Neural progenitor cell (in vitro differentiated cells): ENCODE measurements around the gene ADCY2. TPM values are rescaled to one million over a fixed set of nuclear protein-coding genes. Genes with fewer than 3 reads are reported as not detected.

Experiments
- DNase-seq: peaks from one replicate; pipeline ENCODE4 v3.0.0-alpha.2; 2016; ENCODE audit warnings: low spot score
- H2AFZ ChIP-seq: fragments of 200-600 bp; sonication (generic); replicated peaks from 2 replicates; pipeline ENCODE4 v1.6.1; 2016; ENCODE audit warnings: antibody characterized with exemption
- H3F3A ChIP-seq: fragments of 200-600 bp; sonication (generic); 2 replicates; pipeline ENCODE4 v1.6.1; 2016; ENCODE audit warnings: antibody characterized with exemption, low read depth
- H3K27ac ChIP-seq: fragments of 200-600 bp; sonication (generic); 2 replicates; pipeline ENCODE4 v1.5.1; 2016; ENCODE audit warnings: mild to moderate bottlenecking
- H3K27me3 ChIP-seq: fragments of 200-600 bp; sonication (generic); 2 replicates; pipeline ENCODE4 v1.6.1; 2016; ENCODE audit warnings: mild to moderate bottlenecking, moderate library complexity
- H3K36me3 ChIP-seq: fragments of 200-600 bp; sonication (generic); 2 replicates; pipeline ENCODE4 v1.5.1; 2016
- H3K4me1 ChIP-seq: fragments of 200-600 bp; sonication (generic); 2 replicates; pipeline ENCODE4 v1.6.1; 2016; ENCODE audit warnings: mixed run types
- H3K4me2 ChIP-seq: fragments of 200-600 bp; sonication (generic); 2 replicates; pipeline ENCODE4 v1.6.1; 2016
- H3K4me3 ChIP-seq: fragments of 200-600 bp; sonication (generic); 2 replicates; pipeline ENCODE4 v1.5.1; 2016
- H3K79me2 ChIP-seq: fragments of 200-600 bp; sonication (generic); 2 replicates; pipeline ENCODE4 v1.6.1; 2016; ENCODE audit warnings: low read depth
- H3K9ac ChIP-seq: fragments of 200-600 bp; sonication (generic); 2 replicates; pipeline ENCODE4 v1.6.1; 2016
- H3K9me3 ChIP-seq: fragments of 200-600 bp; sonication (generic); 2 replicates; pipeline ENCODE4 v1.5.1; 2016; ENCODE audit warnings: low read depth
- H4K20me1 ChIP-seq: fragments of 200-600 bp; sonication (generic); 2 replicates; pipeline ENCODE4 v1.6.1; 2016; ENCODE audit warnings: low read depth
- H3K27ac Mint-ChIP-seq: 3 replicates; pipeline ENCODE4 v1.8.0; 2021; ENCODE audit warnings: mixed read lengths
- H3K27me3 Mint-ChIP-seq: 2 replicates; pipeline ENCODE4 v1.8.0; 2022; ENCODE audit warnings: low read depth, mild to moderate bottlenecking, inconsistent platforms, moderate library complexity, mixed read lengths; ENCODE audit not compliant: insufficient read depth
- H3K36me3 Mint-ChIP-seq: 3 replicates; pipeline ENCODE4 v1.8.0; 2021; ENCODE audit warnings: mixed read lengths
- H3K4me1 Mint-ChIP-seq: 3 replicates; pipeline ENCODE4 v1.8.0; 2021; ENCODE audit warnings: mixed read lengths
- H3K4me3 Mint-ChIP-seq: 3 replicates; pipeline ENCODE4 v1.8.0; 2021; ENCODE audit warnings: mild to moderate bottlenecking, moderate library complexity, mixed read lengths
- H3K9me3 Mint-ChIP-seq: 3 replicates; pipeline ENCODE4 v1.8.0; 2020; ENCODE audit warnings: mixed read lengths
- CTCF ChIP-seq: fragments of 200-600 bp; sonication (generic); IDR thresholded peaks from 2 replicates; pipeline ENCODE4 v1.5.1; 2017; ENCODE audit warnings: antibody characterized with exemption, mild to moderate bottlenecking
- EZH2 ChIP-seq: fragments of 200-600 bp; sonication (generic); IDR thresholded peaks from 2 replicates; pipeline ENCODE4 v1.6.1; 2017; ENCODE audit warnings: antibody characterized with exemption, mild to moderate bottlenecking, moderate library complexity
- EZH2phosphoT487 ChIP-seq: fragments of 200-600 bp; sonication (generic); IDR thresholded peaks from 2 replicates; pipeline ENCODE4 v1.6.1; 2017; ENCODE audit warnings: antibody characterized with exemption
- total RNA-seq: library from RNA; depleted of rRNA; stranded (reverse); fragments of >200 nt; gene quantifications from 2 replicates; pipeline ENCODE4 v1.2.3, GENCODE V29; 2015; ENCODE audit warnings: low replicate concordance

Gene ADCY2
- total RNA-seq, 1 donor from 2014 or later, result 1.2 TPM

GRCh38 chr5:7816535-7816901 lies 420.6 kb downstream of the ADCY2 start:
- Mint-ChIP-seq H3K4me1 (peaks cover 36% of the 10 kb centered on the region), H3K36me3 (no peaks in the 10 kb centered on the region), H3K27ac (peak overlapping the region; percentile 84), H3K4me3 (no peak overlapping the region), H3K27me3 (peaks cover 4% of the 10 kb centered on the region), H3K9me3 (no peaks in the 10 kb centered on the region)
- Histone ChIP-seq H3K9ac (no peak overlapping the region), H3K27ac (peak overlapping the region; percentile 30), H4K20me1 (no peaks in the 10 kb centered on the region), H3F3A (peaks cover 23% of the 10 kb centered on the region), H3K9me3 (no peaks in the 10 kb centered on the region), H2AFZ (peak overlapping the region; percentile 95), H3K27me3 (no peaks in the 10 kb centered on the region), H3K79me2 (no peaks in the 10 kb centered on the region), H3K36me3 (no peaks in the 10 kb centered on the region), H3K4me2 (peak overlapping the region; percentile 66), H3K4me3 (peak overlapping the region; percentile 17), H3K4me1 (peaks cover 13% of the 10 kb centered on the region)
- TF ChIP-seq CTCF (no peak), EZH2 (no peak), EZH2phosphoT487 (no peak)
- DNase-seq, result peak; percentile 79

DNA sequence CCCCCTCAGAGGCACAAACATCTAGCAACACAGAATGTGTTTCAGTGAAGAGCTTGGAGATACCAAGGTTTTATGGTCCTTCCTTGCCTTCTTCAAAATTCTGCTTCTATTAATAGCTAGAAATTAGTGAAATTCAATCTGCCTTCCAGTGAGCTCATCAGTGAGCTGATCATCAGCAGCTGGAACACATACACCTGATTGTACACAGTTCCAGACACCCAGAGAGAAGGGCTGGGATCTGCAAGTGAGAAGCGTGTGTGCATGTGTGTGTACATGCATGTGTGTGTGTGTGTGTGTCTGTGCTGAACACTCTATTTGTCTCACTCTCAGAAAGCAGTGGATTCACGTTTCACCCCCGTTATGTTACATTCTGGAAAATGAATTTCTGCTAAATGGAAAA lies 426.5 kb downstream of the ADCY2 start:
- H3K4me1 ChIP-seq, result peaks cover 5% of the 10 kb centered on the region
- no peaks in the 10 kb centered on the region for H3F3A ChIP-seq
- H3K4me3 Mint-ChIP-seq, result no peak overlapping the region
- H3K4me3 ChIP-seq, result no peak overlapping the region
- no peak overlapping the region for H2AFZ ChIP-seq
- H3K27ac ChIP-seq, result no peak overlapping the region
- H3K4me2 ChIP-seq, result no peak overlapping the region
- no peaks in the 10 kb centered on the region for H3K79me2 ChIP-seq
- peaks cover 17% of the 10 kb centered on the region for H3K4me1 Mint-ChIP-seq
- no peaks in the 10 kb centered on the region for H3K9me3 Mint-ChIP-seq
- H4K20me1 ChIP-seq, result no peaks in the 10 kb centered on the region
- no peak for DNase-seq
- no peak overlapping the region for H3K27ac Mint-ChIP-seq
- H3K27me3 ChIP-seq, result no peaks in the 10 kb centered on the region
- H3K36me3 ChIP-seq, result no peaks in the 10 kb centered on the region
- TF ChIP-seq EZH2 (no peak), CTCF (no peak), EZH2phosphoT487 (no peak)
- H3K9ac ChIP-seq, result no peak overlapping the region
- H3K36me3 Mint-ChIP-seq, result no peaks in the 10 kb centered on the region
- H3K27me3 Mint-ChIP-seq, result no peaks in the 10 kb centered on the region
- H3K9me3 ChIP-seq, result no peaks in the 10 kb centered on the region

DNA sequence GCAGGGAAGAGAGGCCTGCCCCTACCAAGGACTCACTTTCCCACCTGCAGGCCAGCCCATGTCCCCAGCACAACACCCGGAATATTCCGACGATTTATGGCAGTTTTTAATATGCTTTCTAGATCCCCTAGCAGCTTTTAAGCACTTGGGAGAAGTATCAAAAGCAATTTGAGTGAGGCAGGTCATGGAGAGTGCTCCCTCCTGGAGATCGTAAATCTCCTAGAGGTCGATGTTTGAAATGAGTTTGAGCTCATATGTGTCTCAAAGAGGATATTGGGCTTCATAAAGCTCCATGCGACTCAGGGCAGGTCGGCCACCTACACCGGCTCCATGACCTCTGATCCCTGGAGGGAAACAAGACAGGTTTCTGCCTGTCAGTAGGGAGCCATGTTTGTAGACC lies 427.7 kb downstream of the ADCY2 start:
- Mint-ChIP-seq H3K4me1 (peaks cover 21% of the 10 kb centered on the region), H3K27me3 (no peaks in the 10 kb centered on the region), H3K27ac (no peak overlapping the region), H3K4me3 (no peak overlapping the region), H3K36me3 (no peaks in the 10 kb centered on the region), H3K9me3 (no peaks in the 10 kb centered on the region)
- TF ChIP-seq EZH2phosphoT487 (no peak), EZH2 (no peak), CTCF (no peak)
- Histone ChIP-seq H2AFZ (no peak overlapping the region), H3K9me3 (no peaks in the 10 kb centered on the region), H3K36me3 (no peaks in the 10 kb centered on the region), H3K4me3 (no peak overlapping the region), H3K4me2 (no peak overlapping the region), H3K27ac (no peak overlapping the region), H3F3A (no peaks in the 10 kb centered on the region), H4K20me1 (no peaks in the 10 kb centered on the region), H3K27me3 (no peaks in the 10 kb centered on the region), H3K9ac (no peak overlapping the region), H3K79me2 (no peaks in the 10 kb centered on the region), H3K4me1 (peaks cover 5% of the 10 kb centered on the region)
- DNase-seq, result no peak

- DNase-seq, result no peak
- H3K4me1 Mint-ChIP-seq, result peaks cover 21% of the 10 kb centered on the region
- H3K27ac ChIP-seq, result no peak overlapping the region
Observed at GRCh38 chr5:7824995-7825394, 429.1 kb downstream of the ADCY2 start.

More at GRCh38 chr5:7824995-7825394, 429.1 kb downstream of the ADCY2 start:
- H3K9me3 ChIP-seq, result no peaks in the 10 kb centered on the region
- no peak overlapping the region for H3K4me3 ChIP-seq
- peaks cover 5% of the 10 kb centered on the region for H3K4me1 ChIP-seq
- no peak overlapping the region for H2AFZ ChIP-seq
- no peaks in the 10 kb centered on the region for H3K27me3 Mint-ChIP-seq
- TF ChIP-seq EZH2phosphoT487, result no peak
- no peak for TF ChIP-seq EZH2
- no peak overlapping the region for H3K27ac Mint-ChIP-seq
- H3K79me2 ChIP-seq, result no peaks in the 10 kb centered on the region
- H3K27me3 ChIP-seq, result no peaks in the 10 kb centered on the region
- no peaks in the 10 kb centered on the region for H3K9me3 Mint-ChIP-seq
- H3K36me3 ChIP-seq, result no peaks in the 10 kb centered on the region
- H3K36me3 Mint-ChIP-seq, result no peaks in the 10 kb centered on the region
- H3K4me2 ChIP-seq, result no peak overlapping the region
- no peak overlapping the region for H3K9ac ChIP-seq
- H4K20me1 ChIP-seq, result no peaks in the 10 kb centered on the region
- H3K4me3 Mint-ChIP-seq, result no peak overlapping the region
- H3F3A ChIP-seq, result no peaks in the 10 kb centered on the region
